HG03432 (cell line): ENCODE results near the gene EDEM2.
"Not testable (repeated sequence)": the region's sequence is repeated elsewhere in the genome, so short reads cannot be mapped to it uniquely, and the experiment has no call there.

Experiments used
- ATAC-seq: cut with Tn5 transposase; IDR thresholded peaks from one replicate; pipeline ENCODE4 v1.9.1; 2021; ENCODE audit warnings: mild to moderate bottlenecking, moderate library complexity; ENCODE audit not compliant: unreplicated experiment

EDEM2 gene

GRCh38 chr20:35091816-35092523 lies 55.2 kb downstream of the EDEM2 start:
- ATAC-seq = peak; percentile 29

DNA sequence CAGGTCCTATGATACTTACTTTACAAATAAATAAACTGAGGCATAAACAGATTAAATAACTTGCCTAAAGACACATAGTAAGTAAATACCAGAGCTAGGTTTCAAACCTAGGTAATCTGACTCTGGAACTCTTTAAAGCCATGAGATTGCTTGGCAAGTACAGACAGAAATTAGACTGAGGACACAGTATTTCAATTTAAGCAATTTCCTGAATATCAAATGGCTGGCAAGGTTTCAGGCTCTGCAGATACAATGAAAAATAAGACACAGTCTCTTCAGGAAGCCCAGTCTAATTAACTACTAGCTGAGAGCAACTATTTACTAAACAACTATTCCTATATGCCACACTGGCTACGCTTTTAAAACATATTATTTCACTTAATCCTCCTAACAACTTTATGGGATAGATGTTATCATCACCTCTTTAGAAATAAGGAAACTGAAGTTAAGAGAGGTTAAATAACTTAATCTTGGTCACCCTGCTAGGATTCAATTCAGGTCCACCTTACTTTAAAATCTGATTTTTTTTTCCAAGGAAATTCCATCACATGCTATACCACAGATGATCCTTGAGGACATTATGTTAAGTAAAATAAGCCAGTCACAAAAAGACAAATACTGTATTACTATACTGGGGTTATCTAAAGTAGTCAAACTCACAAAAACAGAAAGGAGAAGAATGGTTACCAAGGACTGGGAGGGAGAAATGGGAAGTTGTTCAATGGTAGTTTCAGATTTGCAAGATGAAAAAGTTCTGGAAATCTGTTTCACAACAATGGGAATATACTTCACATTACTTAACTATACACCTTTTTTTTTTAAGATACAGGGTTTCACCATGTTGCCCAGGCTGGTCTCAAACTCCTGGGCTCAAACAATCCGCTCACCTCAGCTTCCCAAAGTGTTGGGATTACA lies 58.6 kb downstream of the EDEM2 start:
- no peak for ATAC-seq

DNA sequence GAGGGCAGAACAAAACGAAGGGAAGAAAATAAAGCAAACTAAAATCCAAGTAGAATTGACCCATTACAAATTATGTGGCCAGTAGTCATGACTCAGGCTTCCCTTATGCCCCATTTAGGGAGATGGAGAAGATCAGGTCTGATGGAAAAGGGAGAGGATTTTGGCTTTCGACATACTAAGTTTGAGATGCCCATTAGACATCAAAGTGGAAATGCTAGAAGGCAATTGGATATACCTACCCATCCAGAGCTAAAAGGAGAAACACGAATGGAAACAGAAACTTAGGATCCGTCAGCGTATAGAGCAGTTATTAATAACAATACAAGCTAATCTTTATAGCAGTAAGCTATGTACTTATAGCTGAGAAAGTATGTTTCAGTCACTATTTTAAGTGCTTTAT lies 59.3 kb downstream of the EDEM2 start:
- no peak for ATAC-seq

DNA sequence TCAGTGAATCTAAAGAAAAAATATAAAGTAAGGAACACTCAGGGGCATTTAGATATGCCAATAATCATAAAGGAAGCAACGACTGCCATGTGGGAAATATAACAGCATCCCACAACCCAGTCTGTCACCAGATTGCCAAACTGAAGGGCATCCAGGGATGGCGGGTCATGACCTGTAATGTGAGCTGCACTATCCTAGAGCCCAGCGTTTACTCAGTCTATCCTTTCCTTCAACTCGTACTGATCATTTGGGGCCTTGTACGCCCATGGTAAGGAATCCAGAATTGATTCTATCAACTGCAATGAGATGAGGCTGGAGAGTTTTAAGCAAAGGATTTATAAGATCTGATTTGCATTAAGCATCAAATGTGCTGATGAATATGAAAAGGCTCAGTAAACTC lies 59.8 kb downstream of the EDEM2 start:
- ATAC-seq = no peak

GRCh38 chr20:35085477-35086225 lies 61.5 kb downstream of the EDEM2 start:
- no peak for ATAC-seq

GRCh38 chr20:35084998-35085397 lies 62.1 kb downstream of the EDEM2 start:
- no peak for ATAC-seq

DNA sequence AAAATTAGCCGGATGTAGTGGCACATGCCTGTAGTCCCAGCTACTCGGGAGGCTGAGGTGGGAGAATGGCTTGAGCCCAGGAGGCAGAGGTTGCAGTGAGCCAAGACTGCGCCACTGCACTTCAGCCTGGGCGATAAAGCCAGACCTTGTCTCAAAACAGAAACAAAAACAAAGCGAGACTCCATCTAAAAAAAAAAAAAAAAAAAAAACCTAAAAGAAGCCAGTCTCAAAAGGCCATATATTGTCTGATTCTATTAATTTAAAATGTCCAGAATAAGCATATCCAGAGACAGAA lies 66.8 kb downstream of the EDEM2 start:
- ATAC-seq = not testable (repeated sequence)

GRCh38 chr20:35079472-35080347 lies 67.4 kb downstream of the EDEM2 start:
- no peak for ATAC-seq

- ATAC-seq = no peak
Observed at GRCh38 chr20:35077872-35078271, 69.3 kb downstream of the EDEM2 start.

DNA sequence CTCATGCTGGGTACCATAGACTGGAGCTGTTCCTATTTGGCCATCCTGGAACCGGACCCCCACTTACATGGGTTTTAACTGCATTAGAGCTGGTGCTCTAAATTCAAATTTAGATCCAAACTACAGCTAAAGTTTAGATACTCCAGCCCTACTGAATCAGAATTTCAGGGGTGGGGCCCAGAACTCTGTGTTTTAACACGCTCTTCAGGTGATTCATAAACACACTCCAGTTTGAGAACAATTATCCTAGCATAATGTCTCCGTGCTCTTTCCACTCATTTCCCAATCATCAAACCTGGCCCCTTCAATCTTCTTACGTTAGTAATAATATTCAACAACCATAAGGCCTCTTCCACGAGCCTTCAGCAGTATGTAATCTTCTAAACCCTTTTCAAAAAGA lies 69.8 kb downstream of the EDEM2 start:
- ATAC-seq = no peak

DNA sequence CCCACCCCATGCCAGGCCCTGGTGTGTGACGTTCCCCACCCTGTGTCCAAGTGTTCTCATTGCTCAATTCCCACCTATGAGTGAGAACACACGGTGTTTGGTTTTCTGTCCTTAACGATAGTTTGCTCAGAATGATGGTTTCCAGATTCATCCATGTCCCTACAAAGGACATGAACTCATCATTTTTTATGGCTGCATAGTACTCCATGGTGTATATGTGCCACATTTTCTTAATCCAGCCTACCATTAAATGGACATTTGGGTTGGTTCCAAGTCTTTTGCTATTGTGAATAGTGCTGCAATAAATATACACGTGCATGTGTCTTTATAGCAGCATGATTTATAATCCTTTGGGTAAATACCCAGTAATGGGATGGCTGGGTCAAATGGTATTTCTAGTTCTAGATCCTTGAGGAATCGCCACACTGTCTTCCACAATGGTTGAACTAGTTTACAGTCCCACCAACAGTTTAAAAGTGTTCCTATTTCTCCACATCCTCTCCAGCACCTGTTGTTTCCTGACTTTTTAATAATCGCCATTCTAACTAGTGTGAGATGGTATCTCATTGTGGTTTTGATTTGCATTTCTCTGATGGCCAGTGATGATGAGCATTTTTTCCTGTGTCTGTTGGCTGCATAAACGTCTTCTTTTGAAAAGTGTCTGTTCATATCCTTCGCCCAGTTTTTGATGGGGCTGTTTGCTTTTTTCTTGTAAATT lies 75.5 kb downstream of the EDEM2 start:
- ATAC-seq = not testable (repeated sequence)

- no peak for ATAC-seq
Observed at GRCh38 chr20:35066194-35066593, 80.9 kb downstream of the EDEM2 start.
